ENCODE measurements around the gene LAPTM4A.

Gene LAPTM4A

GRCh38 chr2:20042531-20042930 lies 8.9 kb downstream of the LAPTM4A start:
- peak; percentile 65 to 68 for DNase-seq (ENCODE audit: low read depth in 2 of 2)
- no peak overlapping the region for H3K4me3 ChIP-seq (replicated peaks in 1 of 2; ENCODE audit: low read depth in 2 of 2, low read length in 2 of 2)
- TF ChIP-seq CTCF (IDR thresholded peaks at IDR 0.05; ENCODE audit: low read depth, low read length): no peak

GRCh38 chr2:20040489-20041172 lies 10.8 kb downstream of the LAPTM4A start:
- H3K4me3 ChIP-seq (replicated peaks in 1 of 2; ENCODE audit: low read depth in 2 of 2, low read length in 2 of 2): no peak overlapping the region
- DNase-seq (ENCODE audit: low read depth in 2 of 2): peak in 1 of 2 donors; percentile 58
- no peak for TF ChIP-seq CTCF (IDR thresholded peaks at IDR 0.05; ENCODE audit: low read depth, low read length)

- no peak for TF ChIP-seq CTCF (IDR thresholded peaks at IDR 0.05; ENCODE audit: low read depth, low read length)
- H3K4me3 ChIP-seq (replicated peaks in 1 of 2; ENCODE audit: low read depth in 2 of 2, low read length in 2 of 2): no peak overlapping the region
- no peak for DNase-seq (ENCODE audit: low read depth in 2 of 2)
Observed at GRCh38 chr2:20037660-20038059, 13.8 kb downstream of the LAPTM4A start.

GRCh38 chr2:20035955-20036666 lies 15.3 kb downstream of the LAPTM4A start:
- no peak for TF ChIP-seq CTCF (IDR thresholded peaks at IDR 0.05; ENCODE audit: low read depth, low read length)
- H3K4me3 ChIP-seq (replicated peaks in 1 of 2; ENCODE audit: low read depth in 2 of 2, low read length in 2 of 2): no peak overlapping the region
- DNase-seq (ENCODE audit: low read depth in 2 of 2): no peak

GRCh38 chr2:20034821-20035220 lies 16.6 kb downstream of the LAPTM4A start:
- no peak overlapping the region for H3K4me3 ChIP-seq (replicated peaks in 1 of 2; ENCODE audit: low read depth in 2 of 2, low read length in 2 of 2)
- DNase-seq (ENCODE audit: low read depth in 2 of 2): no peak
- no peak for TF ChIP-seq CTCF (IDR thresholded peaks at IDR 0.05; ENCODE audit: low read depth, low read length)

GRCh38 chr2:20034218-20034617 lies 17.2 kb downstream of the LAPTM4A start:
- DNase-seq (ENCODE audit: low read depth in 2 of 2): no peak
- H3K4me3 ChIP-seq (replicated peaks in 1 of 2; ENCODE audit: low read depth in 2 of 2, low read length in 2 of 2): no peak overlapping the region
- no peak for TF ChIP-seq CTCF (IDR thresholded peaks at IDR 0.05; ENCODE audit: low read depth, low read length)

Data from cardiac fibroblast (primary cell).